Gastrocnemius medialis (tissue), 4 donors: ENCODE measurements around the gene UNC80.

Source experiments
- CTCF ChIP-seq, 5 experiments: fragments of 450-650 bp in 3 of 5; fragments of 200-600 bp in 2 of 5; sonication (generic) in 2 of 5; IDR thresholded peaks in 4 of 5; conservative IDR thresholded peaks in 1 of 5; 1 replicate in 4 of 5; 2 replicates in 1 of 5; pipeline ENCODE4 v1.5.1; 2016 to 2019; ENCODE audit warnings: antibody characterized with exemption in 5 of 5, mild to moderate bottlenecking in 3 of 5, moderate library complexity in 3 of 5
- POLR2A ChIP-seq, 2 donors: fragments of 450-650 bp; IDR thresholded peaks; one replicate each; pipeline ENCODE4 v1.6.1; 2017; ENCODE audit warnings: antibody characterized with exemption in 2 of 2, mild to moderate bottlenecking in 2 of 2, moderate library complexity in 2 of 2

DNA sequence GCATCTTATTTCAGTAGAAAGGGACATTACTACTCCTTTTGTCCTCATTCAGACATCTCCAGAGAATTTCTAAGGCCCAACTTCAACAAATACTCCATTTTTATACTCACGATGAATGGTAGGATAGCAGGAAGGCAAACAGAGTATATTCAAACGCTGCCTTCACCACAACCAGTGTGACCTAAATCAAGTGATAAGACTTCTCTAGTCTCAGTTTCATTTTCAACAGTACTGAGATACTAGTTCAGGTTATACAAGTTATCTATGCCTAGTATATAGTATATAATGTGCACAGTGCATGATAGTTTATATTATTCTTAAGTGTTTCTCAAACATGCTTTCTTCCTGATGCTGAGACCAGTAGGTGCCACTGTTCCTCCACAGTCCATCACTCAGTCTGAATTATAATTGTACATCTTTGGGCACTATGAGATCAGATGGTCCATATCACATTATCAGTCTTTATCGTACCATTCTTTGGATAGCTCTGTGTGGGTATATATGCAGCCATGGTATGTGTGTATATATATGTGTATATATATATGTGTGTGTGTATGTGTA is 164.6 kb downstream of the UNC80 start:
- TF ChIP-seq POLR2A (IDR thresholded peaks at IDR 0.05) (no peak), CTCF (IDR thresholded peaks at IDR 0.05 in 4 of 5, conservative IDR thresholded peaks at IDR 0.05 in 1 of 5) (no peak)
